K562 (cell line): ENCODE data around the gene PIK3CD. TPM values are rescaled to one million over a fixed set of nuclear protein-coding genes. Genes with fewer than 3 reads are reported as not detected.

Experiments
- ATAC-seq: fragments of 200-7000 bp; cut with Tn5 transposase; 3 replicates; pipeline ENCODE4 v1.9.1; 2020; ENCODE audit warnings: moderate library complexity
- BruUV-seq: library from RNA; stranded (reverse); fragments of 400-500 nt; replicated peaks from 2 replicates; lab custom pipeline; 2021; lab: Mats Ljungman, UMichigan
- CTCF ChIA-PET: fragments of 300-600 bp; formaldehyde crosslinking; extraction: SDS; loops from one replicate; lab custom pipeline; 2021; ENCODE audit warnings: low intra/inter-chr PET ratio; lab: Yijun Ruan, JAX
- POLR2A ChIA-PET: fragments of 300-600, 350-650 bp; sonication (Branson Sonifier 250); formaldehyde crosslinking; extraction: SDS; loops from one replicate; lab custom pipeline; 2021; ENCODE audit warnings: antibody characterized with exemption, inconsistent platforms; lab: Yijun Ruan, JAX
- DNase-seq, 4 experiments: peaks; one replicate each; pipeline versions ENCODE4 v3.0.0 to v3.0.0-alpha.2; 2011 to 2018; ENCODE audit warnings: low spot score in 3 of 4, mixed read lengths in 3 of 4; ENCODE audit errors: extremely low read depth in 1 of 4
- FAIRE-seq: peaks from 2 replicates; lab custom pipeline; 2011; peaks lifted over from hg19 to GRCh38; lab: Jason Lieb, UNC
- H2AFZ ChIP-seq: 2 replicates; pipeline ENCODE4 v1.6.0; 2011; ENCODE audit warnings: low read depth, low read length, control low read depth, inconsistent platforms
- H3K27ac ChIP-seq: fragments of 200-600 bp; 3 replicates; pipeline ENCODE4 v1.8.0; 2011; ENCODE audit warnings: low read depth, mild to moderate bottlenecking, control low read depth, inconsistent platforms, low read length, moderate library complexity, mixed read lengths; ENCODE audit errors: extremely low read depth
- H3K27me3 ChIP-seq, 2 experiments: fragments of 300-600 bp in 1 of 2; 2 replicates in 1 of 2; 3 replicates in 1 of 2; pipeline versions ENCODE4 v1.6.0 to v1.8.0; 2011; ENCODE audit warnings: inconsistent platforms in 2 of 2, low read length in 2 of 2, mild to moderate bottlenecking in 1 of 2, mixed read lengths in 1 of 2, moderate library complexity in 1 of 2; ENCODE audit not compliant: control insufficient read depth in 2 of 2, insufficient read depth in 2 of 2
- H3K36me3 ChIP-seq: fragments of 300-600 bp; 3 replicates; pipeline ENCODE4 v1.8.0; 2011; ENCODE audit warnings: mild to moderate bottlenecking, low read length, inconsistent platforms; ENCODE audit not compliant: control insufficient read depth, insufficient read depth
- H3K4me1 ChIP-seq, 2 experiments: fragments of 200-600 bp in 1 of 2; replicated peaks in 1 of 2; 2 replicates in 1 of 2; 3 replicates in 1 of 2; pipeline versions ENCODE4 v1.5.1 to v1.8.0; 2011; ENCODE audit warnings: inconsistent platforms in 2 of 2, low read length in 2 of 2, mild to moderate bottlenecking in 1 of 2, mixed read lengths in 1 of 2, moderate library complexity in 1 of 2; ENCODE audit not compliant: control insufficient read depth in 2 of 2, insufficient read depth in 2 of 2
- H3K4me2 ChIP-seq: 2 replicates; pipeline ENCODE4 v1.6.1; 2011; ENCODE audit warnings: low read length, control low read depth, inconsistent platforms, mixed read lengths; ENCODE audit not compliant: insufficient read depth
- H3K4me3 ChIP-seq: fragments of 200-600 bp; sonication (generic), shearing (Covaris generic); 2 replicates; pipeline ENCODE4 v1.5.1; 2016; ENCODE audit warnings: control low read depth, inconsistent platforms
- H3K79me2 ChIP-seq: fragments of 200-600 bp; 3 replicates; pipeline ENCODE4 v1.8.0; 2011; ENCODE audit warnings: low read length, inconsistent platforms; ENCODE audit not compliant: control insufficient read depth, insufficient read depth
- H3K9ac ChIP-seq, 2 experiments: 2 replicates each; pipeline versions ENCODE4 v1.6.0 to v1.6.1; 2011; ENCODE audit warnings: low read depth in 2 of 2, low read length in 2 of 2, control low read depth in 1 of 2, inconsistent platforms in 1 of 2, mild to moderate bottlenecking in 1 of 2, mixed read lengths in 1 of 2; ENCODE audit not compliant: insufficient read depth in 1 of 2
- H3K9me1 ChIP-seq: one replicate; pipeline ENCODE4 v1.6.0; 2011; ENCODE audit warnings: inconsistent platforms, mild to moderate bottlenecking, low read length, moderate library complexity; ENCODE audit not compliant: control insufficient read depth, insufficient read depth
- H3K9me3 ChIP-seq: replicated peaks from 2 replicates; pipeline ENCODE4 v1.5.1; 2011; ENCODE audit warnings: low read depth, low read length, inconsistent platforms; ENCODE audit not compliant: control insufficient read depth, insufficient read depth
- H4K20me1 ChIP-seq: replicated peaks from 2 replicates; pipeline ENCODE4 v1.6.1; 2011; ENCODE audit warnings: low read length, inconsistent platforms, mixed read lengths; ENCODE audit not compliant: control insufficient read depth, insufficient read depth
- KDM1A ChIP-seq, 2 experiments: fragments of 450-650 bp; IDR thresholded peaks; 2 replicates each; pipeline ENCODE4 v1.6.1; 2016; ENCODE audit warnings: mild to moderate bottlenecking in 2 of 2
- NFATC3 ChIP-seq: fragments of 450-650 bp; IDR thresholded peaks from 2 replicates; pipeline ENCODE4 v1.6.1; 2017; ENCODE audit warnings: mild to moderate bottlenecking
- NR2C1 ChIP-seq, 2 experiments: fragments of 450-650 bp; IDR thresholded peaks; 2 replicates each; pipeline ENCODE4 v1.6.1; 2017; ENCODE audit warnings: mild to moderate bottlenecking in 2 of 2, antibody characterized with exemption in 1 of 2, inconsistent platforms in 1 of 2, missing compliant biosample characterization in 1 of 2, missing genetic modification characterization in 1 of 2
- NR2C2 ChIP-seq, 2 experiments: fragments of 200-800 bp in 1 of 2; sonication (Bioruptor generic) in 1 of 2; sonication (generic) in 1 of 2; formaldehyde crosslinking in 1 of 2; IDR thresholded peaks; 2 replicates each; pipeline versions ENCODE4 v1.6.1 to v1.8.0; 2016 to 2022; ENCODE audit warnings: mild to moderate bottlenecking in 1 of 2, missing compliant biosample characterization in 1 of 2, missing genetic modification characterization in 1 of 2, missing genetic modification reagents in 1 of 2
- SIX5 ChIP-seq, 2 experiments: IDR thresholded peaks; 2 replicates each; pipeline ENCODE4 v1.6.1; 2011; ENCODE audit warnings: low read length in 2 of 2, borderline replicate concordance in 1 of 2, low read depth in 1 of 2, mild to moderate bottlenecking in 1 of 2, moderate library complexity in 1 of 2; ENCODE audit not compliant: insufficient read depth in 1 of 2
- ZBTB17 ChIP-seq: fragments of 450-650 bp; formaldehyde crosslinking; IDR thresholded peaks from 2 replicates; pipeline ENCODE4 v1.4.0; 2020; ENCODE audit warnings: mild to moderate bottlenecking
- ZNF224 ChIP-seq: sonication (generic); formaldehyde crosslinking; IDR thresholded peaks from 2 replicates; pipeline ENCODE4 v1.8.0; 2022; ENCODE audit warnings: mild to moderate bottlenecking, missing genetic modification reagents
- ZNF707 ChIP-seq: fragments of 250-450 bp; sonication (Bioruptor Pico); conservative IDR thresholded peaks from 2 replicates; pipeline ENCODE4 v1.8.0; 2022; ENCODE audit warnings: inconsistent platforms, mild to moderate bottlenecking, moderate library complexity
- WGBS: fragments of 100-300 bp; shearing (Covaris generic); methylation state at CpG from one replicate; pipeline ENCODE4 v1.1.6; 2016; ENCODE audit warnings: low coverage, mixed read lengths; ENCODE audit not compliant: insufficient coverage; ENCODE audit errors: missing lambda C conversion rate; 5-methylcytosine and 5-hydroxymethylcytosine counted together
- in situ Hi-C: fragments of 300-500 bp; cut with MboI; formaldehyde crosslinking; loops from 4 replicates; pipeline ENCODE4 v1.15.0; 2018; ENCODE audit warnings: inconsistent platforms, mixed read lengths
- intact Hi-C: fragments of 100-400 bp; cut with micrococcal nuclease; formaldehyde crosslinking; loops from 2 replicates; pipeline ENCODE4 v1.14.2; 2022
- polyA plus RNA-seq, 8 experiments: library from polyadenylated mRNA; depleted of rRNA in 4 of 8; stranded (reverse) in 5 of 8; unstranded in 3 of 8; fragments of >200 nt; fragmentation: Nextera tagmentation in 2 of 8; fragmentation: Illumina TruSeq in 1 of 8; extraction: Ambion mirVana in 2 of 8; extraction: Trizol in 1 of 8; gene quantifications; 2 replicates each; pipeline versions ENCODE4 v1.2.1 to v1.2.3, GENCODE V29; 2011 to 2014; ENCODE audit warnings: inconsistent platforms in 1 of 8, missing spikeins in 1 of 8
- total RNA-seq, 7 experiments: library from RNA; depleted of rRNA in 6 of 7; stranded (reverse); fragments of >200 nt in 6 of 7; fragmentation: Illumina TruSeq in 2 of 7; extraction: Trizol in 2 of 7; gene quantifications; 2 replicates each; pipeline versions ENCODE4 v1.2.1 to v1.2.3, GENCODE V29; 2011 to 2021; ENCODE audit warnings: low replicate concordance in 1 of 7
- TF ChIP-seq, protein P1 (sequence below): fragments of 250-450 bp; sonication (Bioruptor Pico); IDR thresholded peaks from 2 replicates; pipeline ENCODE4 v1.6.1; 2021; ENCODE audit warnings: mild to moderate bottlenecking
- TF ChIP-seq, protein P2 (sequence below), 2 experiments: IDR thresholded peaks; 2 replicates each; pipeline ENCODE4 v1.6.1; 2012; ENCODE audit warnings: improper control_type of control experiment in 2 of 2, low read depth in 2 of 2, low read length in 2 of 2, borderline replicate concordance in 1 of 2

PIK3CD gene
- total and polyA plus RNA-seq, 9 of the 15 experiments (the other 6 are each of a cell fraction or from before 2014, with no cell fraction given), result 1.8 to 20.8 (median 7.2) TPM

DNA sequence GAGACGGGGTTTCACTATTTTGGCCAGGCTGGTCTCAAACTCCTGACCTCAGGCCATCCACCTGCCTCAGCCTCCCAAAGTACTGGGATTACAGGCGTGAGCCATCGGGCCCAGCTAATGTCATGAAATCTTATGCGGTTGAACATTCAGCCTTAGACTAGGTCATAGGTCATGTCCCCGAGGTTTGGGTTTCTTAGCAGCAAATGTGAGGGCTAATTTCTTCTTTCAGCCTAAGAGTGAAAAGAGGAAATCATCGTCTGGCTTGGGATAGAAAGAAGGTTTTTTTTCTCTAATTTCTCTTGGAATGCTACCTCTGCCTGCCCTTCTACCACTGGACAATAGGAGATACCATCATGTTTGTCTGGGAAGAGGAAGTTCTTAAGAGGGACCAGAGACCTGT lies 18.0 kb upstream of the PIK3CD start:
- H3K27me3 ChIP-seq, result no peaks in the 10 kb centered on the region; a peak in 3 of 5 replicates
- ATAC-seq, result no peak
- no peaks in the 10 kb centered on the region for H4K20me1 ChIP-seq
- no peak overlapping the region for H2AFZ ChIP-seq
- in situ Hi-C loops, result no loop called here
- H3K4me2 ChIP-seq, result no peak overlapping the region
- 16% methylated on average over 6 of the region's 6 CpGs for WGBS
- no peaks in the 10 kb centered on the region for H3K36me3 ChIP-seq
- no TSS peak for BruUV-seq
- H3K9ac ChIP-seq, result no peak overlapping the region
- no peak for FAIRE-seq
- no peak overlapping the region for H3K27ac ChIP-seq
- POLR2A ChIA-PET, result interaction anchor here (0.8 kb wide), 1 partner anchor 55 kb away, joined by 3 read pairs; no protein-coding TSS in a partner anchor
- CTCF ChIA-PET, result no interaction called here
- intact Hi-C loops, result no loop called here
- no peaks in the 10 kb centered on the region for H3K9me3 ChIP-seq
- no peaks in the 10 kb centered on the region for H3K79me2 ChIP-seq
- H3K4me1 ChIP-seq, result peaks cover 14 to 17% of the 10 kb centered on the region in 2 experiments; a peak in 4 of 5 replicates
- H3K4me3 ChIP-seq, result no peak overlapping the region
- DNase-seq, result no peak
- no peaks in the 10 kb centered on the region for H3K9me1 ChIP-seq
- no peak for TF ChIP-seq ZNF707 (CRISPR knock-in tag)
- TF ChIP-seq, protein P1, sequence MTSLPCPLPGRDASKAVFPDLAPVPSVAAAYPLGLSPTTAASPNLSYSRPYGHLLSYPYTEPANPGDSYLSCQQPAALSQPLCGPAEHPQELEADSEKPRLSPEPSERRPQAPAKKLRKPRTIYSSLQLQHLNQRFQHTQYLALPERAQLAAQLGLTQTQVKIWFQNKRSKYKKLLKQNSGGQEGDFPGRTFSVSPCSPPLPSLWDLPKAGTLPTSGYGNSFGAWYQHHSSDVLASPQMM (CRISPR knock-in tag), result no peak
- TF ChIP-seq NR2C2 (CRISPR knock-in tag; IDR thresholded peaks at IDR 0.05), result no peak
- TF ChIP-seq NR2C2 (tag; IDR thresholded peaks at IDR 0.05), result peak; percentile 17; the same call in 1 of the 2 replicates
- TF ChIP-seq SIX5 (IDR thresholded peaks at IDR 0.05; ENCODE audit: borderline replicate concordance in 1 of 2, insufficient read depth in 1 of 2, low read depth in 1 of 2, low read length in 2 of 2), result no peak
- peak in 1 of 2 experiments; percentile 34; a peak in 1 of 4 replicates for TF ChIP-seq KDM1A (IDR thresholded peaks at IDR 0.05)
- TF ChIP-seq ZNF224 (CRISPR knock-in tag), result no peak
- peak; percentile 62 for TF ChIP-seq NR2C1 (IDR thresholded peaks at IDR 0.05)
- peak; percentile 64 for TF ChIP-seq NR2C1 (tag; IDR thresholded peaks at IDR 0.05)
- TF ChIP-seq, protein P2, sequence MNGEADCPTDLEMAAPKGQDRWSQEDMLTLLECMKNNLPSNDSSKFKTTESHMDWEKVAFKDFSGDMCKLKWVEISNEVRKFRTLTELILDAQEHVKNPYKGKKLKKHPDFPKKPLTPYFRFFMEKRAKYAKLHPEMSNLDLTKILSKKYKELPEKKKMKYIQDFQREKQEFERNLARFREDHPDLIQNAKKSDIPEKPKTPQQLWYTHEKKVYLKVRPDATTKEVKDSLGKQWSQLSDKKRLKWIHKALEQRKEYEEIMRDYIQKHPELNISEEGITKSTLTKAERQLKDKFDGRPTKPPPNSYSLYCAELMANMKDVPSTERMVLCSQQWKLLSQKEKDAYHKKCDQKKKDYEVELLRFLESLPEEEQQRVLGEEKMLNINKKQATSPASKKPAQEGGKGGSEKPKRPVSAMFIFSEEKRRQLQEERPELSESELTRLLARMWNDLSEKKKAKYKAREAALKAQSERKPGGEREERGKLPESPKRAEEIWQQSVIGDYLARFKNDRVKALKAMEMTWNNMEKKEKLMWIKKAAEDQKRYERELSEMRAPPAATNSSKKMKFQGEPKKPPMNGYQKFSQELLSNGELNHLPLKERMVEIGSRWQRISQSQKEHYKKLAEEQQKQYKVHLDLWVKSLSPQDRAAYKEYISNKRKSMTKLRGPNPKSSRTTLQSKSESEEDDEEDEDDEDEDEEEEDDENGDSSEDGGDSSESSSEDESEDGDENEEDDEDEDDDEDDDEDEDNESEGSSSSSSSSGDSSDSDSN (IDR thresholded peaks at IDR 0.05; ENCODE audit: borderline replicate concordance in 1 of 2, low read depth in 2 of 2, low read length in 2 of 2), result no peak
- no peak for TF ChIP-seq NFATC3
- no peak for TF ChIP-seq ZBTB17 (CRISPR knock-in tag)
